ENCODE results near the gene NTN4.
"Not testable (repeated sequence)": the region's sequence is repeated elsewhere in the genome, so short reads cannot be mapped to it uniquely, and the experiment has no call there.

The NTN4 gene

GRCh38 chr12:95672166-95672565 lies 118.4 kb downstream of the NTN4 start:
- in situ Hi-C loops (cut with MboI; ENCODE audit: low sequenced_read_pairs) = no loop called here

GRCh38 chr12:95671265-95671664 lies 119.3 kb downstream of the NTN4 start:
- in situ Hi-C loops (cut with MboI; ENCODE audit: low sequenced_read_pairs) = no loop called here

- in situ Hi-C loops (cut with MboI; ENCODE audit: low sequenced_read_pairs) = no loop called here
Observed at GRCh38 chr12:95663525-95663924, 127.0 kb downstream of the NTN4 start.

- in situ Hi-C loops (cut with MboI; ENCODE audit: low sequenced_read_pairs) = no loop called here
Observed at GRCh38 chr12:95661360-95661759, 129.2 kb downstream of the NTN4 start.

- in situ Hi-C loops (cut with MboI; ENCODE audit: low sequenced_read_pairs) = no loop called here
Observed at GRCh38 chr12:95658386-95658785, 132.2 kb downstream of the NTN4 start.

- in situ Hi-C loops (cut with MboI; ENCODE audit: low sequenced_read_pairs) = not testable (repeated sequence)
Observed at GRCh38 chr12:95654665-95655064, 135.9 kb downstream of the NTN4 start.

GRCh38 chr12:95653771-95654546 lies 136.6 kb downstream of the NTN4 start:
- in situ Hi-C loops (cut with MboI; ENCODE audit: low sequenced_read_pairs) = no loop called here

- in situ Hi-C loops (cut with MboI; ENCODE audit: low sequenced_read_pairs) = no loop called here
Observed at GRCh38 chr12:95651681-95652080, 138.9 kb downstream of the NTN4 start.

GRCh38 chr12:95648990-95649791 lies 141.4 kb downstream of the NTN4 start:
- in situ Hi-C loops (cut with MboI; ENCODE audit: low sequenced_read_pairs) = no loop called here

- in situ Hi-C loops (cut with MboI; ENCODE audit: low sequenced_read_pairs) = no loop called here
Observed at GRCh38 chr12:95646781-95647190, 143.8 kb downstream of the NTN4 start.

- in situ Hi-C loops (cut with MboI; ENCODE audit: low sequenced_read_pairs) = no loop called here
Observed at GRCh38 chr12:95643256-95643655, 147.3 kb downstream of the NTN4 start.

- in situ Hi-C loops (cut with MboI; ENCODE audit: low sequenced_read_pairs) = no loop called here
Observed at GRCh38 chr12:95642583-95642982, 148.0 kb downstream of the NTN4 start.

- in situ Hi-C loops (cut with MboI; ENCODE audit: low sequenced_read_pairs) = no loop called here
Observed at GRCh38 chr12:95641299-95641952, 149.1 kb downstream of the NTN4 start.

GRCh38 chr12:95640516-95640915 lies 150.0 kb downstream of the NTN4 start:
- in situ Hi-C loops (cut with MboI; ENCODE audit: low sequenced_read_pairs) = no loop called here

- in situ Hi-C loops (cut with MboI; ENCODE audit: low sequenced_read_pairs) = no loop called here
Observed at GRCh38 chr12:95637471-95638155, 153.0 kb downstream of the NTN4 start.

- in situ Hi-C loops (cut with MboI; ENCODE audit: low sequenced_read_pairs) = no loop called here
Observed at GRCh38 chr12:95637010-95637409, 153.6 kb downstream of the NTN4 start.

GRCh38 chr12:95634622-95635621 lies 155.6 kb downstream of the NTN4 start:
- in situ Hi-C loops (cut with MboI; ENCODE audit: low sequenced_read_pairs) = no loop called here

GRCh38 chr12:95633732-95634465 lies 156.7 kb downstream of the NTN4 start:
- in situ Hi-C loops (cut with MboI; ENCODE audit: low sequenced_read_pairs) = no loop called here

- in situ Hi-C loops (cut with MboI; ENCODE audit: low sequenced_read_pairs) = no loop called here
Observed at GRCh38 chr12:95633049-95633731, 157.4 kb downstream of the NTN4 start.
